Cerebellar nuclear complex (tissue), 1 donor: ENCODE results near the gene RIC3.

ENCODE experiments used
- DNase-seq, 2 experiments: peaks; one replicate each; lab custom pipeline; 2025; lab: John Stamatoyannopoulos, UW

RIC3 gene, protein sequence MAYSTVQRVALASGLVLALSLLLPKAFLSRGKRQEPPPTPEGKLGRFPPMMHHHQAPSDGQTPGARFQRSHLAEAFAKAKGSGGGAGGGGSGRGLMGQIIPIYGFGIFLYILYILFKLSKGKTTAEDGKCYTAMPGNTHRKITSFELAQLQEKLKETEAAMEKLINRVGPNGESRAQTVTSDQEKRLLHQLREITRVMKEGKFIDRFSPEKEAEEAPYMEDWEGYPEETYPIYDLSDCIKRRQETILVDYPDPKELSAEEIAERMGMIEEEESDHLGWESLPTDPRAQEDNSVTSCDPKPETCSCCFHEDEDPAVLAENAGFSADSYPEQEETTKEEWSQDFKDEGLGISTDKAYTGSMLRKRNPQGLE

DNA sequence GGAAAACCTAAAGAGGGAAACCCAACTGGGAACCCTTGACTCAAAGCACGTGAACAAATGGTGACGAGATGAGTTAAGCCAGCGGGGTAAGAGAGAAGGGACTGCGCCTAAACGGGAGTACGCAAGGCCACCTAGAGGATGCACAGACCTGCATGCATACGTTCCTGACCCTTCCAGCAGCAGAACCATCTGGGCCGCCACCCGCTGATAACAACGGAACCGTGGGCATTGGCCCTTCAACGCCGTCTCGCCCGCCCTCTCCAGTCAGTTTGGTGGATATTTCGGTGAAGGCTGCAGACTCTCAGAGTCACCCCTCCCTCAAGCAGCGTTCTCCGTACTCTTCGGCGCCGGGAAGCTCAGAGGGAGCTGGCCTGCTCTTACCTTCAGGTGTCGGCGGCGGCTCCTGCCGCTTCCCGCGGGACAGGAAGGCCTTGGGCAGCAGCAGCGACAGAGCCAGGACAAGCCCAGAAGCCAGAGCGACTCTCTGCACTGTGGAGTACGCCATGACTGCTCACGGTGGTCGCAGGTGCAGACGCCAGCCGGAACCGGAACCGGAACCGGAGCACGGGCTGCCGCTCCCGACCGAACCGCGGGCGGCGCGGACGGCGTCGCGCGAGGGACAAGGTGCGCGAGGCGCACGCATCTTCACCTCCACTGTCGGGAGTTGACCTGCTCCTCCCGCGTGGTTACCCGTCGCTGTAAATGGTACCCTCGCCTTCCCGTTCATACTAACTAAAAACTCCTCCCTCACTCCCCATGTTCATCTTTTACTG lies at the start of gene RIC3:
TSS of gene RIC3 (minus strand) at position 541 of the 773 bp plus-strand sequence. CDS start at position 505, 36 bp downstream.
- peak in 1 of 2 experiments; percentile 45 for DNase-seq

DNA sequence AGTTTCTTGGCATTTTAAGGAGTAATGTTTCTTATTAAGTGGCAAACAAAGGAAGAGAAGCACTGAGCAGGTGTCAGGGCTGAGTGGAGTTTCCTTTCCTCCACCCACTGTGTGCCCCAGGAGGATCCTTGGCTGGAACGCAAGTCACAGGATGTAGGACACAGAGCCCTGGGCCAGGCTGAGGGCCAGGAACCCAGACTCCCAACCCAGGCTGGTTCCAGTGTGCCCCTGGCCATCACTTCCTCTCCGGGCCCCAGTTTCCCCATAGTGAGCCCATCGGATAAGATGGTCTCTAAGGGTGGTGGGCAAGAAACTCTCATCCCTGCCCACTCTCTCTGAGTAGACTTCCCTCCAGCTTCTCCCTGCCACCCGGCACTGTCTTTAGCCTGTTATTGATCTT lies 49.6 kb upstream of the RIC3 start:
- DNase-seq, result no peak

GRCh38 chr11:8217926-8218325 lies 49.1 kb upstream of the RIC3 start:
- no peak for DNase-seq

- no peak for DNase-seq
These were observed 48.3 kb upstream of the RIC3 start for GRCh38 chr11:8217136-8217535.

- no peak for DNase-seq
These were observed 44.6 kb upstream of the RIC3 start for GRCh38 chr11:8213376-8213775.

DNA sequence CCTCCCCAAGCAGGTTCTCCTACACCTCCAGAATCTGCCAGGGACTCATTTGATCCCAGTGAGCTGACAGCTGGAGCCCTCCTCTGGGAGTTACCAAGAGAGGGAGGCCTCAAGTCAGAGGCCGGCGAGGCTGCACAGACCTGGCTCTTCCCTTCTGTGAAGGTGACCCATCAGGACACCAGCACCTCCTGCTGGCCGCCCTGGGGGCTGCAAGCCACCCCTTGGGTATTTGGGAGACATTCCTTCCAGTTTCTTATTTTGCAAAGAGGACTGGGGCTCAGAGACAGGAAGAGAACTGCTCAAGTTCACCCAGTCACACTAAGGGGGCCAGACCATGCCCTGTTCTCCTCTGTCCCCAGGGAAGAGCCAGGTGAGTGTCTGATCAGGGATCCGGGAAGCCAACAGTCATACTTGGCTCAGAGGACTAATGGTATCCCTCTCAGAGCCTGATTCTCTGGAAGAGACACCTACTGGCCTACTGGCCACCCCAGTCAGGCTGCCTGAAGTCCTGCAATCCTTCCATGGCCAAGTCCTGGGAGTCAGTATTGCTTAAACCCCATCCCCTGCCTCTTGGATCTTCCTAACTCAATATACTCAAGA lies 40.5 kb upstream of the RIC3 start:
- no peak for DNase-seq

GRCh38 chr11:8207080-8208000 lies 38.5 kb upstream of the RIC3 start:
- DNase-seq, result no peak

- no peak for DNase-seq
These were observed 37.6 kb upstream of the RIC3 start for GRCh38 chr11:8206251-8207079.

DNA sequence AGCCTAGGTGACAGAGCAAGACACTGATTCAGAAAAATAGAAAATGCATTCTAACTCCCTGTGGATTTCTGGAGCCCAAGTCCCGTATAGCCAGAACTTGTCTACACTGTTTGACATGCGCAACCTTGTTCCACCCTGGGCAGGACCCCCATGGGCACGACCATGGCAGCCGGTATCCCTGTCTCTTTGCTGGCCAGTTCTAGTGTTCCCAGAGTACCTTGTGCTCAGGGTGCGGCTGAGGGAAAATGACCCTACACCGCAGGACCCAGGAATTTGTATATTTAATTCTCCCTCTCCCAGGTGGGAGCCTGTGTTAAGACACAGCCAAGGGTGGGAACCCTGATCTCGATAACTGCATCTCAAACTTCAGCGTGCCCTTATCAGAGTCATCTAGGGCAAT lies 36.7 kb upstream of the RIC3 start:
- DNase-seq, result no peak

DNA sequence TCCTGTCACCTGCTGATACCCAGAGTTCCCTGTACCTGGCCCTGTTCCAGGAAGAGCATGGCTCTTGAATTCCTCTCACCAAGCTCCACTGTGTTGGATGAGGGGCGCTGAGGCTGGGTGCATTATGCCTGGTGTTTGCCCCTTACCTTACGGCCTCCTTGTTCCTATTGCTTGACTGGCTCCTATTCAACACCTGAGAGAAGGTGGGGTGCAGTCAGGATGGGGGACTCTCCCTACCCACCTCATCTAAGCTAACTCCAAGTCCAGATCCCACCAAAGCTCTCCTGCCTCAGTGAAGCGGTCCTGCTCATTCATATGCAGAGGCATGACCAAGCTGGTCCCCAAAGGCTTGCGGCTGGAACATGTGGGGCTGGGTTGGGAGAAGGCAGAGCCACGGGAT lies 35.8 kb upstream of the RIC3 start:
- DNase-seq, result no peak

GRCh38 chr11:8204025-8204424 lies 35.2 kb upstream of the RIC3 start:
- DNase-seq, result no peak

DNA sequence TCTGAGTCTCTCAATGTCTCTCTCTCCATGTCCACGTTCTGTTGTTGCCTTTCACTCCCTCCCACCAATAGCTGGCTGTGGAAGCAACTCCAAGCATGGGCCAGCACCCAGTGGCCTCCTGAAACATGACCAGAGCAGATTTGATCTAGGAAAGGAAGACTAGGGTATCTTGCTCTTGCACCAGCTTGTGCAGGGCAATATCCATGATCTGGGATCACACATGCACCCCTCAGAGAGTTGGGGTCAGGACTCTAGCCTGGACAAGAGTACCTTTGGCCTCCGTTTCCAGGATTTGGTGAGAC lies 34.5 kb upstream of the RIC3 start:
- no peak for DNase-seq

- no peak for DNase-seq
These were observed 33.9 kb upstream of the RIC3 start for GRCh38 chr11:8202516-8203413.

DNA sequence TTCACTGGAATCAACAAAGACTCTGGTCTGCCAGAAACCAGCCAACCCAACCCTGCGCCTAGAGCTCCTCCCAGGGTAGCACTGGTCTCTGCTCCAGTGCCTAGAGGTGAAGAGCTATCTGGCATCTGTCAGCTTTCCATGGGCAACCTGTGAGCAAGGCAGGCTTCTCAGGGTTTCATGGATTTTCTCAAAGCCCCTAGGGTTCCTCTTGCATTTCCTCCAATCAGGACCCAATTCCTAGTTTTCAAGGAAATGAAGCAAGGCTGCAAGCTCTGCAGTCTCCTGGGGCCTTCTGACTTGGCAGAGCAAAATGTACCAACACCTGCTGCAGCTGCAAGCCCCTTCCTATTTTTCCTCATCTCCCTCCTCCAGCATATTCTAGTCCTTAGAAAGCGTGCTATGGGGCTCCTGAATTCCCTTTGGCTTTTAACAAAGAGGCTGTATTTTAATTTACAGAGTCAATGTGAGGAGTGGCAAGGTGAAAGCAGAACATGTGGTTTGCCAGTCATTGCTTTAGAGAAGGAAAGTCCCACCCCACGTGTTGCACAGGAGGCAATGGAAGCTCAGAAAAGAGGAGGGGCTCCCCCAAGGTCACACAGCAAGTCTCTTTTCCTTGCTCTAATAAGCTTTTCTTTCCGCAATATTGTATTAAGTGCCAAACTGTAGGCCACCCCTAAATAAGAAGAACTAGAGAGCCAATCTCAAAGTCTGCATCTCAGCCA lies 33.0 kb upstream of the RIC3 start:
- no peak for DNase-seq

DNA sequence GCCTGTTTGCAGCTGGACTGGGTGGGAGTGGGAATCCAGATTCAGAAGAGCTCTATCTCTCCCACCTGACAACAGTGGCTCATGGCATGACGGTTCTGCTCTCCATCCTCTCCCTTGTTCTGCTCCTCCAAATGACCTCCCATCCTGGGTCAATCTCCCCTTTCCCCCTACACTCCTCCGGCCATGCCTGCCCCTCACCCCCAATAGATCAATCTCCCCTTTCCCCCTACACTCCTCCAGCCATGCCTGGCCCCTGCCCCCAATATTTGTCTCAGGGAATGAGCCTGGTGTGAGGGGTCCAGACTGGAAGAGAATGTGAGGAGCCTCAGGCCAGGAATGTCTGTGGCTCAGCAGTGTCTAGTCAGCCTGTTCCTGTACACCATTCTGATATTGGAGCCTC lies 30.9 kb upstream of the RIC3 start:
- no peak for DNase-seq

DNA sequence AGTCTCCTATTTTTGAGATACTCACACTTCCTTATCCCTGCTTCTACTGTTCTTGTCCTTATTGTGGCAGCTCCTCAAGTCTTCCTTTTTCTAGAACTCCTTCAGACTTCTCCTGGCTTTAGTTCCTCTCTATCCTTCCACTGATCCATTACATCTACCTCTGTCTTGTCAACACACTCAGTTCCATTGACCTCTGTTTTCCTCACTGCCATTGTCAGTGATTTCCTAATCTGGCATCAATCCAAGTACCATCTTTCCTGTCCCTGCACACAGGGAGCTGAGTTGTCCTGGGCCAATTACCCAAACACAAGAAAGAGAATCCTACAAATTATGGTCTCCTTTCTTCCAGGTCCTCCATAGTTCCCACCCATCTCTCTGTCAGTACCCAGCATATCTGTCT lies 27.9 kb upstream of the RIC3 start:
- no peak for DNase-seq

DNA sequence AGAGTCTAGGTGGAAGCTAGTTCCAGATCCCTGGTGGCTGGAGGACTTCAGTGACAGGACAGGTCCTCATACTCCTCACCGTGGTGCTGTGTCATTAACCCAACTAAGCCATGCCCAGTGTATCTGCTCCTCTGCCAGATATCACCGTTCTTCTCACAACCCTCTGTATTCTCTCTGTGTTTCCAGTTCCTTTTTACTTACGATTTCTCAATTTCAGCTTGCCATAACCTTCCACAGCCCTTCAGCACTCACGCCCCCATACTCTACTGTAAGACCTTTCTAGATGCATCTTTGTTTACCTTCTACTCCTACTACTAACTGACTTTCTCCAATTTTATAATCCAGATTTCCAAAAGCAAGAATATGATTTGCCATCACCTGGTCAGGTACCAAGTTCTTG lies 26.1 kb upstream of the RIC3 start:
- DNase-seq, result no peak

DNA sequence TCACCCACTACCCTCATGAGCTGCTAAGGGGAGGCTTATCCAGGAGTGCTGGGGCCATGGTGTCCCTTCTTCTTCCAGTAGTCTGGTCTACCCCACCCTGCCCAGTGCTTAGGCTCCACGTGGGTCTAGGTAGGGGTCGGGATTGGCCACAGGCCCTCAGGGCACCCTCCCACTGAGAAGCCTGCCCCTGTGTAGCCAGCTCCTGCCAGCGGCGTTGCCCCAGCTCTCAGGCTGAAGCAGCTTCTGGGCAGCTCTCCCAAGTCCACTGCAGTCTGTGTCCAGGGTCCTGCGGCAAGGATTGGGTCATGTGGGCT lies 24.0 kb upstream of the RIC3 start:
- DNase-seq, result no peak

DNA sequence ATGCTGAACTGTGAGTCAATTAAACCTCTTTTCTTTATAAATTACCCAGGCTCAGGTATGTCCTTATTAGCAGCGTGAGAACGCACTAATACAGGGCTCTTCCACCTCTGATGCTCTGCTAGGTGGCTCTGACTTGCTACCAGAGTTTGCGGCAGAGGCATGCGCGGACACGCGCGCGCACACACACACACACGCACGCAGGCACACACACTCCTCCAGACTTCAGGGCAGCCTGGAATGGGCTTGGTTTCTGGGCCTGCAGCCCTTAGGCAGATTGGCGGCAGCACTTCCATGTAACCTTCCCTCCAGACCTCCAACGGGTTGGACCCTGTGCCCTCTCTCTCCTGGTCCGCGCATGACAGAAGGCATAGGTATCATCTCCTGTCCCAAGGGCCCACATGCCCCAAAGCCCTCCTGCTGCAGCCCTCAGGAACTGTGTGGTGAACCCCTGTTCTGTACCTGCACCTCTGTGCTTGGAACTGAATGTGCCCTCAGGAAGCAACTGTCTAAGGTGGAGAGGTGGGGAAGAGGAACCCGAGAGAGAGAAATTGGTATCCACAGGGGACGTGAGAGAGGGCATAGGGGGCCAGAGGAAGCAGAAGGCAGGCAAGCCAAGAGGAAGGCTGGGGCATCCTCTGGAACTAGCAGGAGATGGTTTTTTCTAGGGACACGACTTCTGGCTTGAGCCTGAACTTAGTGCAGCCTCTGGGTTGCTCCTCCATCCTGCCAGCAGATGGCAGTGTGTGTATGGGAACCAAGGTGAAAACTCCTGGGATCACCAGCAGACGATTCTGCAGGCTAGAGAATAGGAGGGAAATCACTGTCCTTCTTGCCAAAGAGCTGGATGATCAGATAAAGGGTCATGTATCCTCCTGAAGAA lies 23.4 kb upstream of the RIC3 start:
- peak in 1 of 2 experiments; percentile 24 for DNase-seq
